ENCODE data around the gene MED10.

MED10 gene

GRCh38 chr5:6377905-6378765, at the start of gene MED10:
TSS of gene MED10 (minus strand) at chr5:6378547. CDS start at chr5:6378483, 64 bp downstream.
- DNase-seq = peak; percentile 97

DNA sequence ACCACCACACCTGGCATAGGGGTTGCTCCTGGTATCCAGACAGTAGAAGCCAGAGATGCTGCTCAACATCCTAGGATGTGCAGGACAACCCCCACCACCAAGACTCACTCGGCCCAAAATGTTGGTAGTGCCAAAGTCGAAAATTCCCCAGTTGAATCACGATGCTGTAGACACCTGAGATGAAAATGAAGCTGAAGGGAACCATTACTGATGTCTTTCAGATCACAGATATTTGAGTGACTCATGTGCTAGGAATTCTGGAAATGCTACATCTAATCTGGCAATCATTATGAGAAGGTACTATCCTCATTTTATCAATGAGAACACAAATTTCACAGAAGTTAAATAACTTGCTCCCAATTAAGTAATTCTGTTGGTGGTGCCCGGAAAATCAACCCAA, 49.3 kb upstream of the MED10 start:
- no peak for DNase-seq

- no peak for DNase-seq
Observed at GRCh38 chr5:6424700-6425099, 46.4 kb upstream of the MED10 start.

GRCh38 chr5:6424110-6424659, 45.8 kb upstream of the MED10 start:
- DNase-seq = no peak

- no peak for DNase-seq
Observed at GRCh38 chr5:6423327-6424109, 45.2 kb upstream of the MED10 start.

GRCh38 chr5:6419340-6419852, 41.0 kb upstream of the MED10 start:
- DNase-seq = no peak

DNA sequence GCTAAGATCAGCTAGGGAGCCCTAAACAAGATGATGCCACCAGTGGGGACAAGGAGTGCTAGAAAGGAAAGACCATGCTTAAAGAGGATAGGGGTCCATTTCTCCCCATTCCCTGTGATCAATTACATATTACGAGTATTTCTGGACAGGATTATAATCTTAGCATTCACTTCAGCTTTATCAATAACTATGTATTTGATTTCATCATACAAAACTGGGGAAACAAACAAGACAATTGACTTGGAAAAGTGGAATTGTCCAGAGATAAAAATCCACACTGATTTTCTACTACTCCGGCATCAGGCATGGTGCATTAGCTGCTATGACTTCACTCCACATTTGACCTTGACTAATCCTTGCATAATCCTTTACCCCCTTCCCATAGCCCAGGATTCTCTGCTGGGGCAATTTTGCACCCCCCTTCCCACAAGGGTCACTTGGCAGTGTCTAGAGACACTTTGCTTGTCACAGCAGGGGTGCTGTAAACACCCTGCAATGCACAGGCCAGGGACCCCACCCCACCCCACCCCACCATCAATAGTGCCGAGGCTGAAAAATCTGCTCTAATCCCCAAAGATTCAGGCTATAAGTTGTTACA, 40.4 kb upstream of the MED10 start:
- no peak for DNase-seq

DNA sequence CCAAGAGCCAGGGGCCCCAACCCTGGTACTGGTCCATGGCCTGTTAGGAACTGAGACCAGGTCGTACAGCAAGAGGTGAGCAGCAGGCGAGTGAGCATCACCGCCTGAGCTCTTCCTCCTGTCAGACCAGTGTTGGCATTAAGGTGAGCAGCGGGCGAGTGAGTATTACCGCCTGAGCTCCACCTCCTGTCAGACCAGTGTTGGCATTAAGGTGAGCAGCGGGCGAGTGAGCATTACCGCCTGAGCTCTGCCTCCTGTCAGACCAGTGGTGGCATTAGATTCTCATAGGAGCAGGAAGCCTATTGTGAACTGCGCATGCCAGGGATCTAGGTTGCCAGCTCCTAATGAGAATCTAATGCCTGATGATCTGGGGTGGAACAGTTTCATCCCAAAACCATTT, 39.3 kb upstream of the MED10 start:
- DNase-seq = no peak

DNA sequence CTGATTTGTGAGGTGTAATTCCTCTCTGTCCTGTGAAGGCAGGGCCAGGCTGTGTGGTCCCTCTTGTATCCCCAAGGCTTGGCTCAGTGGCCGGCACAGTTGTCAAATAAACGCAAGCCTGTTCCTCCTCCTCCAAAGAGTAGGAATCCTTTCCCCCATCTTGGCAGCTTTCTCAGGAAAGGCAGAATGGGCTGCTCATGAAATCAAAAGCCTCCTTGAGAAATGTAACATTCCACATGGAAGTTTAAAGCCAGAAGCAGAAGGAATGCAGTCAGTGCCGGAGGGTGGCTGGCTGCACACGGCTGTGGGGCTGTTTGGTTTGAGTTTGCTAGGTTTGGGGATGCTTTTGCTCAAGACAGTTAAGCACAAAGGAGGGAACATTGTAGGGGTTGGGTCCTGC, 34.5 kb upstream of the MED10 start:
- no peak for DNase-seq

DNA sequence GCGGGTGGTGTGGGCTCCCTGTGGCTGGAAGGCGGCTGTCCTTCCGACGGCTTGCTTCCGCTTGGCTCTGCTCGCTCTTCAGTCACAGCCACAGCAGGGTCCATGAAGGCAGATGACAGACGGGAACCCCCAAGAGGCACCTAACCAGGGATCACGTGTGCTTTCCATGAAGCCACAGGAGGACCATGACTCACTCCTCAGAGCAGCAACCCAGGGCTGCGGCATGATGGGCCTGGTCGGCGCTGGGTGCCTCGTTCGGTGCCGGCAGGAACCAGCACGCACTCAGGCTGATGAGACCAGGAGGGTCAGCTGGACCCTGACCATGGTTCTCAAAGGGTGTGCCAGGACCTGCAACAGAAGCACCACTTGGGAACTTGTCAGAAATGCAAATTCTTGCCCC, 32.8 kb upstream of the MED10 start:
- peak; percentile 8 for DNase-seq

GRCh38 chr5:6410421-6410820, 32.1 kb upstream of the MED10 start:
- no peak for DNase-seq

DNA sequence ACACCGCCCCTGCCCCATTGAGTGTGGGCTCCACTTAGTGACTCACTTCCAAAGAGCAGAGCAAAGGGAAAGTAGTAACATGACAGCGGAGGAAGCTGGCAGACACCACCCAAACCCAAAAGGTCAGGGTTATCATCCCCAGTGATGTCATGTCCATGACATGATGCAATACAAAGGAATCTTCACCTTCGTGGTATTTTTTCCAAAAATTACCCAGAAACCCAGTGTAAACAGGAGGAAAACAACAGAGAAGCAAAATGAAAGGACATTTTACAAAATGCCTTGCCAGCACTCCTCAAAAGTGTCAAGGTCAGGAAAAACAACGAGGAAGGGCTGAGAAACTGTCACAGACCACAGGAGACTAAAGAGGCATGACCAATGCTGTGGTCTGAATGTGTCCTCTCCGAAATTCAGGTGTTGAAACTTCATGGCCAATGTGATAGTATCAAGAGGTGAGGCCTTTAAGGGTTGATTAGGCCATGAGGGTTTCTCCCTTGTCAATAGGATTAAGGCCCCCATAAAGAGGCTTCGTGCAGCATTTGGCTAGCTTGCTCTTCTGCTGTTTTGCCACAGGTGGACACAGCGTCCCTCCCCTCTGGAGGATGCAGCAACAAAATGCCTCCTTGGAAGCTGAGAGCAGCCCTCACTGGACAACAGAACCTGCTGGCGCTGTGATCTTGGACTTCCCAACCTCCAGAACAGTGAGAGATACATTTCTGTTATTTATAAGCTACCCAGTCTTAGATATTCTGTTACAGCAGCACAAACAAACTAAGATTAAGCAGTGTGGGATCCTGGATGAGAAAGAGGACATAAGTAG, 30.5 kb upstream of the MED10 start:
- no peak for DNase-seq

- no peak for DNase-seq
Observed at GRCh38 chr5:6408260-6408596, 29.9 kb upstream of the MED10 start.

GRCh38 chr5:6407558-6408259, 29.4 kb upstream of the MED10 start:
- DNase-seq = no peak

GRCh38 chr5:6405591-6405990, 27.2 kb upstream of the MED10 start:
- no peak for DNase-seq

- DNase-seq = no peak
Observed at GRCh38 chr5:6404129-6404528, 25.8 kb upstream of the MED10 start.

- no peak for DNase-seq
Observed at GRCh38 chr5:6403416-6403815, 25.1 kb upstream of the MED10 start.

DNA sequence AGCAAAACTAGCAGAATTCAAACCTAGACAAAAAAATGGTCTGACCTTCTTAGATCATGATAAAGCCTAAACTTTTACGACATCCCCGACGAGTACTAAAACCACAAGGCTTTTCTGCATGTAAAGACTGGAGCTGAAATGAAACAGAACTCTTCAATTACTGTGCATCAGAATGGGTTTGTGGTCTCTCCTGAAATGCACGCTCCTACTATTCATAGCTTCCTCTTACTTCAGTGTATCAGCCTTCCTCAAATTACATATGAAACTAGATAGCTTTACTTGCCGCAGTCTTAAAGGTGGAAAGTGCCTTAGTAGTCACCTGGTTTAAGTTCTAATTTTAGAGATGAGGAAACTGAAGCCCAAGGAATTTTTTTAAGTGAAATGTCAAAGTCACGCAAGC, 24.6 kb upstream of the MED10 start:
- DNase-seq = no peak

- no peak for DNase-seq
Observed at GRCh38 chr5:6401410-6401809, 23.1 kb upstream of the MED10 start.

- no peak for DNase-seq
Observed at GRCh38 chr5:6399980-6400910, 21.9 kb upstream of the MED10 start.
